Measurements from ENCODE around the gene GOSR2.

The GOSR2 gene

GRCh38 chr17:46922804-46923635, at the start of gene GOSR2:
TSS of gene GOSR2 (plus strand) at chr17:46923160. CDS start at chr17:46923193, 33 bp downstream.
- peak; percentile 87 to 90 for DNase-seq

- DNase-seq = no peak
These were observed 48.9 kb upstream of the GOSR2 start for GRCh38 chr17:46873941-46874645.

- DNase-seq = no peak
These were observed 48.1 kb upstream of the GOSR2 start for GRCh38 chr17:46874906-46875305.

- DNase-seq = no peak
These were observed 47.1 kb upstream of the GOSR2 start for GRCh38 chr17:46875849-46876352.

- DNase-seq = no peak
These were observed 46.5 kb upstream of the GOSR2 start for GRCh38 chr17:46876353-46876887.

- DNase-seq = no peak
These were observed 46.0 kb upstream of the GOSR2 start for GRCh38 chr17:46876926-46877325.

- no peak for DNase-seq
These were observed 45.5 kb upstream of the GOSR2 start for GRCh38 chr17:46877466-46877865.

- no peak for DNase-seq
These were observed 44.9 kb upstream of the GOSR2 start for GRCh38 chr17:46878055-46878454.

- no peak for DNase-seq
These were observed 43.9 kb upstream of the GOSR2 start for GRCh38 chr17:46879101-46879500.

- DNase-seq = no peak
These were observed 41.9 kb upstream of the GOSR2 start for GRCh38 chr17:46881015-46881414.

GRCh38 chr17:46882666-46883065, 40.3 kb upstream of the GOSR2 start:
- no peak for DNase-seq

GRCh38 chr17:46883871-46884520, 39.0 kb upstream of the GOSR2 start:
- no peak for DNase-seq

- no peak for DNase-seq
These were observed 38.4 kb upstream of the GOSR2 start for GRCh38 chr17:46884552-46884951.

- no peak for DNase-seq
These were observed 37.3 kb upstream of the GOSR2 start for GRCh38 chr17:46885415-46886309.

GRCh38 chr17:46886310-46886663, 36.7 kb upstream of the GOSR2 start:
- DNase-seq = no peak

- DNase-seq = no peak
These were observed 35.2 kb upstream of the GOSR2 start for GRCh38 chr17:46887717-46888116.

- no peak for DNase-seq
These were observed 34.2 kb upstream of the GOSR2 start for GRCh38 chr17:46888727-46889126.

GRCh38 chr17:46889519-46889918, 33.4 kb upstream of the GOSR2 start:
- DNase-seq = no peak

- DNase-seq = no peak
These were observed 32.9 kb upstream of the GOSR2 start for GRCh38 chr17:46889992-46890564.

- DNase-seq = no peak
These were observed 32.3 kb upstream of the GOSR2 start for GRCh38 chr17:46890638-46891037.

GRCh38 chr17:46892192-46892703, 30.7 kb upstream of the GOSR2 start:
- no peak for DNase-seq

GRCh38 chr17:46894024-46894423, 28.9 kb upstream of the GOSR2 start:
- DNase-seq = no peak

Measured in activated CD4-positive, alpha-beta T cell treated with anti-CD3 and anti-CD28 coated beads for 4 hours (primary cell).